HepG2 (cell line): ENCODE data around the gene SLU7. TPM values are rescaled to one million over a fixed set of nuclear protein-coding genes. Genes with fewer than 3 reads are reported as not detected.

Experiments used
- EHMT2 ChIP-seq: fragments of 200-600 bp; sonication (generic); IDR thresholded peaks from 2 replicates; pipeline ENCODE4 v1.7.0; 2017; ENCODE audit warnings: antibody characterized with exemption, low read depth, low read length, borderline replicate concordance
- ERF ChIP-seq: IDR thresholded peaks from 2 replicates; pipeline ENCODE4 v1.6.1; 2018; ENCODE audit warnings: missing biosample characterization, missing genetic modification reagents
- RBFOX2 ChIP-seq: fragments of 200-400 bp; formaldehyde crosslinking; IDR thresholded peaks from 2 replicates; pipeline ENCODE4 v1.6.1; 2017; ENCODE audit warnings: low read depth, mild to moderate bottlenecking, low read length
- ZKSCAN1 ChIP-seq: fragments of 150-350 bp; IDR thresholded peaks from 2 replicates; pipeline ENCODE4 v1.6.1; 2014; ENCODE audit warnings: low read length
- ZSCAN9 ChIP-seq: IDR thresholded peaks from 2 replicates; pipeline ENCODE4 v1.6.1; 2016; ENCODE audit warnings: borderline replicate concordance
- polyA plus RNA-seq, 8 experiments: library from polyadenylated mRNA; depleted of rRNA in 3 of 8; stranded (reverse) in 7 of 8; unstranded in 1 of 8; fragments of >200 nt; fragmentation: Illumina TruSeq in 4 of 8; extraction: Trizol in 4 of 8; gene quantifications; 2 replicates each; pipeline versions ENCODE4 v1.2.1 to v1.2.3, GENCODE V29; 2011 to 2016; ENCODE audit warnings: low read depth in 4 of 8, missing spikeins in 1 of 8, mixed read lengths in 1 of 8; ENCODE audit not compliant: insufficient read depth in 1 of 8
- total RNA-seq, 5 experiments: library from RNA; depleted of rRNA; stranded (reverse); fragments of >200 nt; fragmentation: Illumina TruSeq; extraction: Trizol; gene quantifications; 2 replicates each; pipeline ENCODE4 v1.2.3, GENCODE V29; 2016; ENCODE audit warnings: low read depth in 1 of 5
- TF ChIP-seq, protein P1 (sequence below), 2 experiments: fragments of 450-650 bp in 1 of 2; sonication (generic) in 1 of 2; formaldehyde crosslinking in 1 of 2; IDR thresholded peaks; 2 replicates each; pipeline versions ENCODE4 v1.6.1 to v1.8.0; 2016 to 2022; ENCODE audit warnings: antibody characterized with exemption in 1 of 2, mild to moderate bottlenecking in 1 of 2, missing genetic modification reagents in 1 of 2
- TF ChIP-seq, protein P2 (sequence below): sonication (generic); formaldehyde crosslinking; conservative IDR thresholded peaks from 2 replicates; pipeline ENCODE4 v1.4.0; 2020; ENCODE audit warnings: mild to moderate bottlenecking, missing genetic modification reagents, moderate library complexity

Gene SLU7
- total and polyA plus RNA-seq, 2 of the 13 experiments (the other 11 are each of a cell fraction or from before 2014, with no cell fraction given) = 24.0 to 39.2 TPM

- TF ChIP-seq, protein P1, sequence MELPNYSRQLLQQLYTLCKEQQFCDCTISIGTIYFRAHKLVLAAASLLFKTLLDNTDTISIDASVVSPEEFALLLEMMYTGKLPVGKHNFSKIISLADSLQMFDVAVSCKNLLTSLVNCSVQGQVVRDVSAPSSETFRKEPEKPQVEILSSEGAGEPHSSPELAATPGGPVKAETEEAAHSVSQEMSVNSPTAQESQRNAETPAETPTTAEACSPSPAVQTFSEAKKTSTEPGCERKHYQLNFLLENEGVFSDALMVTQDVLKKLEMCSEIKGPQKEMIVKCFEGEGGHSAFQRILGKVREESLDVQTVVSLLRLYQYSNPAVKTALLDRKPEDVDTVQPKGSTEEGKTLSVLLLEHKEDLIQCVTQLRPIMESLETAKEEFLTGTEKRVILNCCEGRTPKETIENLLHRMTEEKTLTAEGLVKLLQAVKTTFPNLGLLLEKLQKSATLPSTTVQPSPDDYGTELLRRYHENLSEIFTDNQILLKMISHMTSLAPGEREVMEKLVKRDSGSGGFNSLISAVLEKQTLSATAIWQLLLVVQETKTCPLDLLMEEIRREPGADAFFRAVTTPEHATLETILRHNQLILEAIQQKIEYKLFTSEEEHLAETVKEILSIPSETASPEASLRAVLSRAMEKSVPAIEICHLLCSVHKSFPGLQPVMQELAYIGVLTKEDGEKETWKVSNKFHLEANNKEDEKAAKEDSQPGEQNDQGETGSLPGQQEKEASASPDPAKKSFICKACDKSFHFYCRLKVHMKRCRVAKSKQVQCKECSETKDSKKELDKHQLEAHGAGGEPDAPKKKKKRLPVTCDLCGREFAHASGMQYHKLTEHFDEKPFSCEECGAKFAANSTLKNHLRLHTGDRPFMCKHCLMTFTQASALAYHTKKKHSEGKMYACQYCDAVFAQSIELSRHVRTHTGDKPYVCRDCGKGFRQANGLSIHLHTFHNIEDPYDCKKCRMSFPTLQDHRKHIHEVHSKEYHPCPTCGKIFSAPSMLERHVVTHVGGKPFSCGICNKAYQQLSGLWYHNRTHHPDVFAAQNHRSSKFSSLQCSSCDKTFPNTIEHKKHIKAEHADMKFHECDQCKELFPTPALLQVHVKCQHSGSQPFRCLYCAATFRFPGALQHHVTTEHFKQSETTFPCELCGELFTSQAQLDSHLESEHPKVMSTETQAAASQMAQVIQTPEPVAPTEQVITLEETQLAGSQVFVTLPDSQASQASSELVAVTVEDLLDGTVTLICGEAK (IDR thresholded peaks at IDR 0.05) = no peak
- TF ChIP-seq, protein P1 (CRISPR knock-in tag; IDR thresholded peaks at IDR 0.05) = no peak
- TF ChIP-seq EHMT2 (no peak), ZKSCAN1 (no peak), RBFOX2 (no peak), ERF (no peak), ZSCAN9 (CRISPR knock-in tag) (no peak)
- TF ChIP-seq, protein P2, sequence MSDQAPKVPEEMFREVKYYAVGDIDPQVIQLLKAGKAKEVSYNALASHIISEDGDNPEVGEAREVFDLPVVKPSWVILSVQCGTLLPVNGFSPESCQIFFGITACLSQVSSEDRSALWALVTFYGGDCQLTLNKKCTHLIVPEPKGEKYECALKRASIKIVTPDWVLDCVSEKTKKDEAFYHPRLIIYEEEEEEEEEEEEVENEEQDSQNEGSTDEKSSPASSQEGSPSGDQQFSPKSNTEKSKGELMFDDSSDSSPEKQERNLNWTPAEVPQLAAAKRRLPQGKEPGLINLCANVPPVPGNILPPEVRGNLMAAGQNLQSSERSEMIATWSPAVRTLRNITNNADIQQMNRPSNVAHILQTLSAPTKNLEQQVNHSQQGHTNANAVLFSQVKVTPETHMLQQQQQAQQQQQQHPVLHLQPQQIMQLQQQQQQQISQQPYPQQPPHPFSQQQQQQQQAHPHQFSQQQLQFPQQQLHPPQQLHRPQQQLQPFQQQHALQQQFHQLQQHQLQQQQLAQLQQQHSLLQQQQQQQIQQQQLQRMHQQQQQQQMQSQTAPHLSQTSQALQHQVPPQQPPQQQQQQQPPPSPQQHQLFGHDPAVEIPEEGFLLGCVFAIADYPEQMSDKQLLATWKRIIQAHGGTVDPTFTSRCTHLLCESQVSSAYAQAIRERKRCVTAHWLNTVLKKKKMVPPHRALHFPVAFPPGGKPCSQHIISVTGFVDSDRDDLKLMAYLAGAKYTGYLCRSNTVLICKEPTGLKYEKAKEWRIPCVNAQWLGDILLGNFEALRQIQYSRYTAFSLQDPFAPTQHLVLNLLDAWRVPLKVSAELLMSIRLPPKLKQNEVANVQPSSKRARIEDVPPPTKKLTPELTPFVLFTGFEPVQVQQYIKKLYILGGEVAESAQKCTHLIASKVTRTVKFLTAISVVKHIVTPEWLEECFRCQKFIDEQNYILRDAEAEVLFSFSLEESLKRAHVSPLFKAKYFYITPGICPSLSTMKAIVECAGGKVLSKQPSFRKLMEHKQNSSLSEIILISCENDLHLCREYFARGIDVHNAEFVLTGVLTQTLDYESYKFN (CRISPR knock-in tag) = no peak
Observed at GRCh38 chr5:160357394-160357793, 61.5 kb downstream of the SLU7 start (continued).
